Esophagus muscularis mucosa (tissue), 4 donors: ENCODE results near the gene TPCN1.

Source experiments
- EP300 ChIP-seq: sonication (generic); formaldehyde crosslinking; IDR thresholded peaks from one replicate; pipeline ENCODE4 v1.6.1; 2017; ENCODE audit warnings: antibody characterized with exemption
- POLR2AphosphoS5 ChIP-seq, 2 donors: sonication (generic); formaldehyde crosslinking; IDR thresholded peaks; one replicate each; pipeline ENCODE4 v1.6.1; 2017; ENCODE audit warnings: antibody characterized with exemption in 2 of 2
- TF ChIP-seq, protein P1 (sequence below), 3 experiments: fragments of 200-600 bp in 2 of 3; fragments of 450-650 bp in 1 of 3; sonication (generic) in 2 of 3; IDR thresholded peaks; one replicate each; pipeline ENCODE4 v1.5.1; 2017 to 2019; ENCODE audit warnings: antibody characterized with exemption in 3 of 3, mild to moderate bottlenecking in 2 of 3, moderate library complexity in 1 of 3

DNA sequence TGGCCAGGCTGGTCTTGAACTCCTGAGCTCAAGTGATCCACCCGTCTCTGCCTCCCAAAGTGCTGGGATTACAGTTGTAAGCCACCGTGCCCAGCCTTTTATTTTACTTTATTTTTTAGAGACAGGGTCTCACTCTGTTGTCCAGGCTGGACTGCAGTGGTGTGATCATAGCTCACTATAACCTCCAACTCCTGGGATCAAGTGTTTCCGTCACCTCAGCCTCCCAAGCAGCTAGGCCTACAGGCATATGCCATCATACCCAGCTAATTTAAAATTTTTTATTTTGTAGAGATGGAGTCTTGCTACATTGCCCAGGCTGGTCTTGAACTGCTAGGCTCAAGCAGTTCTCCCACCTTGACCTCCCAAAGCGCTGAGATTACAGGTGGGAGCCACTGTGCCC is 3.7 kb downstream of the TPCN1 start:
- TF ChIP-seq, protein P1, sequence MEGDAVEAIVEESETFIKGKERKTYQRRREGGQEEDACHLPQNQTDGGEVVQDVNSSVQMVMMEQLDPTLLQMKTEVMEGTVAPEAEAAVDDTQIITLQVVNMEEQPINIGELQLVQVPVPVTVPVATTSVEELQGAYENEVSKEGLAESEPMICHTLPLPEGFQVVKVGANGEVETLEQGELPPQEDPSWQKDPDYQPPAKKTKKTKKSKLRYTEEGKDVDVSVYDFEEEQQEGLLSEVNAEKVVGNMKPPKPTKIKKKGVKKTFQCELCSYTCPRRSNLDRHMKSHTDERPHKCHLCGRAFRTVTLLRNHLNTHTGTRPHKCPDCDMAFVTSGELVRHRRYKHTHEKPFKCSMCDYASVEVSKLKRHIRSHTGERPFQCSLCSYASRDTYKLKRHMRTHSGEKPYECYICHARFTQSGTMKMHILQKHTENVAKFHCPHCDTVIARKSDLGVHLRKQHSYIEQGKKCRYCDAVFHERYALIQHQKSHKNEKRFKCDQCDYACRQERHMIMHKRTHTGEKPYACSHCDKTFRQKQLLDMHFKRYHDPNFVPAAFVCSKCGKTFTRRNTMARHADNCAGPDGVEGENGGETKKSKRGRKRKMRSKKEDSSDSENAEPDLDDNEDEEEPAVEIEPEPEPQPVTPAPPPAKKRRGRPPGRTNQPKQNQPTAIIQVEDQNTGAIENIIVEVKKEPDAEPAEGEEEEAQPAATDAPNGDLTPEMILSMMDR (IDR thresholded peaks at IDR 0.05), result no peak
- TF ChIP-seq POLR2AphosphoS5 (IDR thresholded peaks at IDR 0.05) (no peak), EP300 (no peak)
